Measurements from ENCODE around the gene ATOSA.

ATOSA gene

GRCh38 chr15:52682200-52682599 is 3.0 kb upstream of the ATOSA start:
- no peak for DNase-seq (ENCODE audit: low read depth)

GRCh38 chr15:52681441-52681840 is 2.3 kb upstream of the ATOSA start:
- no peak for DNase-seq (ENCODE audit: low read depth)

GRCh38 chr15:52680761-52681160 is 1.6 kb upstream of the ATOSA start:
- DNase-seq (ENCODE audit: low read depth): no peak

GRCh38 chr15:52680041-52680391 is 828 bp upstream of the ATOSA start:
- DNase-seq (ENCODE audit: low read depth): no peak

- peak; percentile 18 for DNase-seq (ENCODE audit: low read depth)
Measured at GRCh38 chr15:52678468-52679231, 538 bp downstream of the ATOSA start.

GRCh38 chr15:52677593-52678467 is 1.4 kb downstream of the ATOSA start:
- no peak for DNase-seq (ENCODE audit: low read depth)

- no peak for DNase-seq (ENCODE audit: low read depth)
Measured at GRCh38 chr15:52674831-52675230, 4.4 kb downstream of the ATOSA start.

- DNase-seq (ENCODE audit: low read depth): no peak
Measured at GRCh38 chr15:52673734-52674133, 5.5 kb downstream of the ATOSA start.

GRCh38 chr15:52673312-52673711 is 5.9 kb downstream of the ATOSA start:
- no peak for DNase-seq (ENCODE audit: low read depth)

GRCh38 chr15:52672661-52673060 is 6.5 kb downstream of the ATOSA start:
- no peak for DNase-seq (ENCODE audit: low read depth)

GRCh38 chr15:52670087-52670486 is 9.1 kb downstream of the ATOSA start:
- DNase-seq (ENCODE audit: low read depth): no peak

GRCh38 chr15:52668133-52668532 is 11.1 kb downstream of the ATOSA start:
- DNase-seq (ENCODE audit: low read depth): no peak

GRCh38 chr15:52667597-52667996 is 11.6 kb downstream of the ATOSA start:
- DNase-seq (ENCODE audit: low read depth): no peak

- no peak for DNase-seq (ENCODE audit: low read depth)
Measured at GRCh38 chr15:52663536-52664294, 15.5 kb downstream of the ATOSA start.

GRCh38 chr15:52661909-52662308 is 17.3 kb downstream of the ATOSA start:
- no peak for DNase-seq (ENCODE audit: low read depth)

- no peak for DNase-seq (ENCODE audit: low read depth)
Measured at GRCh38 chr15:52660192-52660591, 19.0 kb downstream of the ATOSA start.

- DNase-seq (ENCODE audit: low read depth): no peak
Measured at GRCh38 chr15:52658955-52659354, 20.2 kb downstream of the ATOSA start.

- DNase-seq (ENCODE audit: low read depth): no peak
Measured at GRCh38 chr15:52657338-52657737, 21.9 kb downstream of the ATOSA start.

- no peak for DNase-seq (ENCODE audit: low read depth)
Measured at GRCh38 chr15:52656412-52656811, 22.8 kb downstream of the ATOSA start.

GRCh38 chr15:52653431-52653964 is 25.7 kb downstream of the ATOSA start:
- no peak for DNase-seq (ENCODE audit: low read depth)

- DNase-seq (ENCODE audit: low read depth): no peak
Measured at GRCh38 chr15:52652984-52653383, 26.2 kb downstream of the ATOSA start.

- no peak for DNase-seq (ENCODE audit: low read depth)
Measured at GRCh38 chr15:52652286-52652685, 26.9 kb downstream of the ATOSA start.
